OCI-LY3 (cell line): ENCODE results near the gene FBXO34.

ENCODE experiments used
- H2AFZ ChIP-seq: fragments of 200-600, 300-600 bp; shearing (Covaris generic); 2 replicates; pipeline ENCODE4 v1.6.0; 2014; ENCODE audit warnings: antibody characterized with exemption, low read depth, low read length
- H3K27ac ChIP-seq: fragments of 200-600, 300-600 bp; sonication (generic); 2 replicates; pipeline ENCODE4 v1.5.1; 2014; ENCODE audit warnings: mild to moderate bottlenecking, low read length, moderate library complexity, mixed read lengths
- H3K27me3 ChIP-seq: fragments of 200-600, 300-600 bp; sonication (generic); 2 replicates; pipeline ENCODE4 v1.6.1; 2014; ENCODE audit warnings: low read depth, low read length, mixed read lengths
- H3K36me3 ChIP-seq: fragments of 200-600, 300-600 bp; sonication (generic); replicated peaks from 2 replicates; pipeline ENCODE3; 2014; ENCODE audit warnings: low read depth, low read length, mixed read lengths
- H3K4me1 ChIP-seq: fragments of 300-600, 200-600 bp; sonication (generic); 2 replicates; pipeline ENCODE4 v1.6.1; 2014; ENCODE audit warnings: low read length, mixed read lengths
- H3K4me2 ChIP-seq: fragments of 200-600, 300-600 bp; sonication (generic); 2 replicates; pipeline ENCODE4 v1.6.1; 2014; ENCODE audit warnings: low read length, mixed read lengths
- H3K4me3 ChIP-seq: fragments of 300-600, 200-600 bp; sonication (generic); 2 replicates; pipeline ENCODE4 v1.5.1; 2014; ENCODE audit warnings: antibody characterized with exemption, mild to moderate bottlenecking, low read length, moderate library complexity
- H3K79me2 ChIP-seq: fragments of 300-600, 200-600 bp; shearing (Covaris generic); 2 replicates; pipeline ENCODE4 v1.6.1; 2014; ENCODE audit warnings: mild to moderate bottlenecking, low read length, mixed read lengths
- H3K9ac ChIP-seq: fragments of 300-600, 200-600 bp; shearing (Covaris generic); 2 replicates; pipeline ENCODE4 v1.6.0; 2014; ENCODE audit warnings: mild to moderate bottlenecking, low read length, moderate library complexity
- H3K9me3 ChIP-seq: fragments of 200-600, 300-600 bp; shearing (Covaris generic); 2 replicates; pipeline ENCODE4 v1.6.1; 2014; ENCODE audit warnings: low read length, mixed read lengths; ENCODE audit not compliant: insufficient read depth
- H4K20me1 ChIP-seq: fragments of 200-600, 300-600 bp; sonication (generic); 2 replicates; pipeline ENCODE4 v1.6.1; 2016; ENCODE audit warnings: low read length, mixed read lengths; ENCODE audit not compliant: insufficient read depth
- EZH2phosphoT487 ChIP-seq: fragments of 200-600 bp; shearing (Covaris generic); IDR thresholded peaks from 2 replicates; pipeline ENCODE4 v1.6.1; 2018; ENCODE audit warnings: antibody characterized with exemption, mixed run types, low read depth
- TF ChIP-seq, protein P1 (sequence below): fragments of 200-600, 300-600 bp; sonication (generic); IDR thresholded peaks from 2 replicates; pipeline ENCODE4 v1.5.1; 2014; ENCODE audit warnings: antibody characterized with exemption, low read length, low read depth

FBXO34 gene

DNA sequence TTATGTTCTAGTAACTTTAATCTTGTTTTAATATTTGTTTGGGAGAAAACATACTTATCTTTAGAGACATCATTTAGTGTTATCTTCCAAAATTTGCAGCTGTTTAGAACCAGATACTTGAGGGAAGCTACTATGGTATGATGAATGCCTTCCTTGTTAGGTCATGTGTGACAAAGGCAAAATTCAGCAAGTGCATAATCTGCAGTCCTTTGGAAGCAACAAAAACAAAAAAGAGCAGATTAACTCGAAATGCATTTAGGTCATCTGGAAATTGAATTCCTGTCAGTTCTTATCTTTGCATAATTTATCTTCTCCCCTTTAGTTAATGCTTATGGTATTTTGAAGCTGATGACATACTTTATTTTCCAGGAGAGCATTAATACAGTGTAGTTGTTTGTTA, 3.5 kb downstream of the FBXO34 start:
- H3K79me2 ChIP-seq: peaks cover 79% of the 10 kb centered on the region
- H4K20me1 ChIP-seq: peaks cover 66% of the 10 kb centered on the region
- H3K9me3 ChIP-seq: no peaks in the 10 kb centered on the region
- H3K4me3 ChIP-seq: no peak overlapping the region
- no peak overlapping the region for H2AFZ ChIP-seq
- no peak overlapping the region for H3K27ac ChIP-seq
- peaks cover 3% of the 10 kb centered on the region for H3K36me3 ChIP-seq
- no peak overlapping the region for H3K9ac ChIP-seq
- H3K4me2 ChIP-seq: no peak overlapping the region
- TF ChIP-seq EZH2phosphoT487: no peak
- TF ChIP-seq, protein P1, sequence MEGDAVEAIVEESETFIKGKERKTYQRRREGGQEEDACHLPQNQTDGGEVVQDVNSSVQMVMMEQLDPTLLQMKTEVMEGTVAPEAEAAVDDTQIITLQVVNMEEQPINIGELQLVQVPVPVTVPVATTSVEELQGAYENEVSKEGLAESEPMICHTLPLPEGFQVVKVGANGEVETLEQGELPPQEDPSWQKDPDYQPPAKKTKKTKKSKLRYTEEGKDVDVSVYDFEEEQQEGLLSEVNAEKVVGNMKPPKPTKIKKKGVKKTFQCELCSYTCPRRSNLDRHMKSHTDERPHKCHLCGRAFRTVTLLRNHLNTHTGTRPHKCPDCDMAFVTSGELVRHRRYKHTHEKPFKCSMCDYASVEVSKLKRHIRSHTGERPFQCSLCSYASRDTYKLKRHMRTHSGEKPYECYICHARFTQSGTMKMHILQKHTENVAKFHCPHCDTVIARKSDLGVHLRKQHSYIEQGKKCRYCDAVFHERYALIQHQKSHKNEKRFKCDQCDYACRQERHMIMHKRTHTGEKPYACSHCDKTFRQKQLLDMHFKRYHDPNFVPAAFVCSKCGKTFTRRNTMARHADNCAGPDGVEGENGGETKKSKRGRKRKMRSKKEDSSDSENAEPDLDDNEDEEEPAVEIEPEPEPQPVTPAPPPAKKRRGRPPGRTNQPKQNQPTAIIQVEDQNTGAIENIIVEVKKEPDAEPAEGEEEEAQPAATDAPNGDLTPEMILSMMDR: no peak
- no peaks in the 10 kb centered on the region for H3K27me3 ChIP-seq
- peaks cover 36% of the 10 kb centered on the region for H3K4me1 ChIP-seq

DNA sequence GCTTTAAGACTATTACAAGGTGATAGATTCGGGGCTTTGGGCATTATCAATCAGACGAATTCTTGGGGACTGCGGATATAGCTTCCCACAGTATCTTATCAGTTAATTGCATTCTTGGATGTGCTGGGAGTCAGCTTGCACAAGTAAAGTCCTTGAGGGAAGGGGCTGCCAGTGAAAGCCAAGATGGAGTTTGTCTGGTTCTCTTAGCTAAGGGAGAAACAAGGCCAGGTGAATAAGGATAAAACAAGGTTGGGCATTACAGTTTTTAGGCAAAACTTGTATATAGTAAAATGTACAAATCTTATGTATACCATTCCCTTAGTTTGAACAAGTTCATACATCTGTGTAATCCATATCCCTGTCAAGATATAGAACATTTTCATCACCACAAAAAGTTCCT, 5.5 kb downstream of the FBXO34 start:
- Histone ChIP-seq H3K4me3 (no peak overlapping the region), H2AFZ (no peak overlapping the region), H3K79me2 (peaks cover 96% of the 10 kb centered on the region), H3K36me3 (peaks cover 3% of the 10 kb centered on the region), H3K27ac (no peak overlapping the region), H3K9ac (no peak overlapping the region), H3K4me2 (no peak overlapping the region), H3K27me3 (no peaks in the 10 kb centered on the region), H3K4me1 (peaks cover 29% of the 10 kb centered on the region), H3K9me3 (no peaks in the 10 kb centered on the region), H4K20me1 (peaks cover 78% of the 10 kb centered on the region)
- TF ChIP-seq, protein P1: no peak
- no peak for TF ChIP-seq EZH2phosphoT487

DNA sequence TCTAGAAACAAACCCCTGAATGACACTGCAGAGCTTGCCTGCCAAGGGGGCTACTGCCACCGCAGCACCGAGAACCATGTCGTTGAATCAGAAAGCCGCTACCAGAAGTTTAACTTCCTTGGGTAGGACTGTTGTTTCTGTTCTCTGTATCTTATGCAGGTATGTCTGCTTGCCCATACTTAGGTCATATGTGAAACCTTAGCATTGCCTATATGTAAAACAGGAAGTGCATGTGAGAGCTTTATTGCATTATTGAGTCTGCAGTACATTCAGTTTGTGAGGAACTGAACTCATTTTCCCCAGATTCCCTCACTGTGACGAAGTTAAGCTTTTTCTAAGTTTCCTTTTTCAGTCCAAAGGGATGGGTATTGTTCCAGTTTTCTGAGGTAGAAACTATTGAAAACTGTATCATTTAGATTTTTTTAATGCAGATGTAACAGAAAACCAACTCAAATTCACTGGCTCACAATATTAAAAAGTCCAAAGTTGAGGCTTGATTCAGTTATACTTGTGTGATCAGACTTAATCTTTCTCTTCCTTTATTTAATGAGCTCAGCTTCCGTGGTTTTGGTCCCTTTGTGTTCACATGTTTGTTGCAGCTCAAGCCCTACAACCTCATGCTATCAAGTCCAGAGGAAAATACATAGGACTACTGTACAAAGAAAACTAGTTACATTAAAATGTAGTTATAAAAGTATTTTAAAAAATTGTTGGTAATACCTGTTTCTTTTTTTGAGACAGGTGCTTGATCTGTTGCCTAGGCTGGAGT, 6.9 kb downstream of the FBXO34 start:
- no peaks in the 10 kb centered on the region for H3K9me3 ChIP-seq
- peak overlapping the region; percentile 81 for H3K4me2 ChIP-seq
- peak overlapping the region; percentile 60 for H3K4me3 ChIP-seq
- peak overlapping the region; percentile 20; the same call in 1 of the 2 replicates for H3K9ac ChIP-seq
- H3K4me1 ChIP-seq: peaks cover 20% of the 10 kb centered on the region
- H4K20me1 ChIP-seq: peaks cover 78% of the 10 kb centered on the region
- H2AFZ ChIP-seq: no peak overlapping the region
- no peaks in the 10 kb centered on the region for H3K27me3 ChIP-seq
- peaks cover 94% of the 10 kb centered on the region for H3K79me2 ChIP-seq
- peak overlapping the region; percentile 59 for H3K27ac ChIP-seq
- TF ChIP-seq EZH2phosphoT487: no peak
- TF ChIP-seq, protein P1: no peak
- H3K36me3 ChIP-seq: peaks cover 3% of the 10 kb centered on the region

DNA sequence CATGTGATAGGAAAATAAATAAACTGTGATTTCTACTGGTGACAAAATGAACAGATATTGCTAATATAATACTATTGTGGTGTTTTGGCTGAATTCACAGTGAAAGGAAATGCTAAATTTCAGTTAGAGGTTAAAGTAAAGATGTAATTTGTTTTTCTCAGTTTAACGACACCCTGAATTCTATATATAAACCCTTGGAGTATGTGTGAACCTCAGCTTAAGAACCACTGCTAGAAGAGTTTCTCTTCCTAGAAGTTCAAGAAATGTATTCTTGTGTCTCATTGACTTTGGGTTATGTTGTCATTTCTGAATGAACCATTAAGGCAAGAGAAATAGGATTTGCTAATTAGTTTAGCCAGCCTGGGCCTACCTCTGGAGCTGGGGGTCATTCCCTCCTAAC, 8.2 kb downstream of the FBXO34 start:
- Histone ChIP-seq H3K9me3 (no peaks in the 10 kb centered on the region), H3K27me3 (no peaks in the 10 kb centered on the region), H3K9ac (no peak overlapping the region), H2AFZ (no peak overlapping the region), H3K4me2 (no peak overlapping the region), H3K4me3 (no peak overlapping the region), H4K20me1 (peaks cover 68% of the 10 kb centered on the region), H3K27ac (no peak overlapping the region), H3K79me2 (peaks cover 92% of the 10 kb centered on the region), H3K36me3 (peaks cover 3% of the 10 kb centered on the region), H3K4me1 (peaks cover 18% of the 10 kb centered on the region)
- TF ChIP-seq, protein P1: no peak
- TF ChIP-seq EZH2phosphoT487: no peak
